GM12878 (cell line): ENCODE measurements around the gene IRAK2. TPM values are rescaled to one million over a fixed set of nuclear protein-coding genes. Genes with fewer than 3 reads are reported as not detected.

Experiments used
- BHLHE40 ChIP-seq, 2 experiments: fragments of 450-650 bp in 1 of 2; IDR thresholded peaks; 2 replicates each; pipeline ENCODE4 v1.6.1; 2011 to 2017; ENCODE audit warnings: low read depth in 2 of 2, borderline replicate concordance in 1 of 2, improper control_type of control experiment in 1 of 2, low read length in 1 of 2, mild to moderate bottlenecking in 1 of 2
- CBX3 ChIP-seq: fragments of 200-600 bp; sonication (generic); IDR thresholded peaks from 2 replicates; pipeline ENCODE4 v1.6.1; 2016; ENCODE audit warnings: low read depth, borderline replicate concordance
- DPF2 ChIP-seq: fragments of 450-650 bp; IDR thresholded peaks from 2 replicates; pipeline ENCODE4 v1.6.1; 2017; ENCODE audit warnings: mild to moderate bottlenecking
- EED ChIP-seq: sonication (generic); IDR thresholded peaks from 2 replicates; pipeline ENCODE4 v1.6.1; 2016; ENCODE audit warnings: antibody characterized with exemption, low read depth
- EGR1 ChIP-seq, 2 experiments: IDR thresholded peaks; 1 replicate in 1 of 2; 2 replicates in 1 of 2; pipeline ENCODE4 v1.6.1; 2011 to 2012; ENCODE audit warnings: low read depth in 2 of 2, low read length in 2 of 2, borderline replicate concordance in 1 of 2, mild to moderate bottlenecking in 1 of 2, moderate library complexity in 1 of 2
- HDGF ChIP-seq: fragments of 450-650 bp; IDR thresholded peaks from 2 replicates; pipeline ENCODE4 v1.6.1; 2016; ENCODE audit warnings: antibody characterized with exemption
- JUNB ChIP-seq: IDR thresholded peaks from 2 replicates; pipeline ENCODE4 v1.6.1; 2016; ENCODE audit warnings: antibody characterized with exemption, mild to moderate bottlenecking
- MEF2A ChIP-seq: IDR thresholded peaks from 2 replicates; pipeline ENCODE4 v1.6.1; 2011; ENCODE audit warnings: low read depth, mild to moderate bottlenecking, low read length, moderate library complexity; ENCODE audit not compliant: insufficient read depth
- NFYB ChIP-seq: IDR thresholded peaks from 2 replicates; pipeline ENCODE4 v1.6.1; 2011; ENCODE audit warnings: low read depth, mild to moderate bottlenecking, low read length, improper control_type of control experiment, moderate library complexity; ENCODE audit not compliant: insufficient read depth
- SMAD5 ChIP-seq: IDR thresholded peaks from 2 replicates; pipeline ENCODE4 v1.6.1; 2016; ENCODE audit warnings: antibody characterized with exemption, low read depth
- SMARCA5 ChIP-seq: fragments of 450-650 bp; IDR thresholded peaks from 2 replicates; pipeline ENCODE4 v1.6.1; 2017; ENCODE audit warnings: mild to moderate bottlenecking
- SPI1 ChIP-seq: IDR thresholded peaks from 2 replicates; pipeline ENCODE4 v1.6.1; 2011; ENCODE audit warnings: low read depth, mild to moderate bottlenecking, low read length, moderate library complexity, borderline replicate concordance; ENCODE audit not compliant: insufficient read depth
- SREBF2 ChIP-seq: IDR thresholded peaks from 2 replicates; pipeline ENCODE4 v1.6.1; 2012; ENCODE audit warnings: mild to moderate bottlenecking, low read length
- ZBTB11 ChIP-seq: fragments of 450-650 bp; formaldehyde crosslinking; IDR thresholded peaks from 2 replicates; pipeline ENCODE4 v1.5.0; 2022; ENCODE audit warnings: mild to moderate bottlenecking, missing genetic modification characterization
- ZNF687 ChIP-seq: fragments of 450-650 bp; IDR thresholded peaks from 2 replicates; pipeline ENCODE4 v1.6.1; 2017; ENCODE audit warnings: mild to moderate bottlenecking, moderate library complexity
- polyA plus RNA-seq, 11 experiments: library from polyadenylated mRNA; depleted of rRNA in 4 of 11; unstranded in 6 of 11; stranded (reverse) in 5 of 11; fragments of >200 nt; fragmentation: Nextera tagmentation in 4 of 11; fragmentation: Illumina TruSeq in 1 of 11; extraction: Ambion mirVana in 4 of 11; extraction: Trizol in 1 of 11; gene quantifications; 1 replicate in 1 of 11; 2 replicates in 10 of 11; pipeline versions ENCODE4 v1.2.1 to v1.2.3, GENCODE V29; 2011 to 2016; ENCODE audit warnings: inconsistent platforms in 2 of 11, missing spikeins in 2 of 11, low read depth in 1 of 11
- total RNA-seq, 4 experiments: library from RNA; depleted of rRNA in 3 of 4; stranded (reverse); fragments of >200 nt in 3 of 4; fragmentation: Illumina TruSeq in 1 of 4; extraction: Trizol in 1 of 4; gene quantifications; 2 replicates each; pipeline versions ENCODE4 v1.2.1 to v1.2.3, GENCODE V29; 2013 to 2021

IRAK2 gene
- total and polyA plus RNA-seq, 10 of the 15 experiments (the other 5 are each of a cell fraction or from before 2014, with no cell fraction given), result 0.48 to 5.7 (median 4.5) TPM

GRCh38 chr3:10198761-10199649 lies 34.3 kb downstream of the IRAK2 start (continued):
- peak; percentile 99 for TF ChIP-seq ZNF687
- TF ChIP-seq BHLHE40 (IDR thresholded peaks at IDR 0.05; ENCODE audit: borderline replicate concordance in 1 of 2, low read depth in 2 of 2, low read length in 1 of 2), result peak; percentile 59 to 79
- TF ChIP-seq ZBTB11 (CRISPR knock-in tag), result no peak
- TF ChIP-seq MEF2A, result 0 out of 2 replicates have a peak, but pooled peaks have one; percentile 22
- 0 out of 3 replicates have a peak, but pooled peaks of 1 of the 2 experiments have one; percentile 17 for TF ChIP-seq EGR1 (IDR thresholded peaks at IDR 0.05; ENCODE audit: borderline replicate concordance in 1 of 2, low read depth in 2 of 2, low read length in 2 of 2)
- TF ChIP-seq JUNB, result peak; percentile 50
- TF ChIP-seq NFYB, result no peak
- no peak for TF ChIP-seq SREBF2
- peak; percentile 47; the same call in 1 of the 2 replicates for TF ChIP-seq DPF2
- TF ChIP-seq SMARCA5, result peak; percentile 31; the same call in 1 of the 2 replicates
- TF ChIP-seq EED, result peak; percentile 61; the same call in 1 of the 2 replicates
- 0 out of 2 replicates have a peak, but pooled peaks have one; percentile 69 for TF ChIP-seq HDGF
- TF ChIP-seq SPI1, result peak; percentile 69; the same call in 1 of the 2 replicates
- peak; percentile 30; the same call in 1 of the 2 replicates for TF ChIP-seq SMAD5
- no peak for TF ChIP-seq CBX3
